SKM-1 (cell line): Measurements from ENCODE around the gene PLCXD1.
"Not testable (repeated sequence)": the region's sequence is repeated elsewhere in the genome, so short reads cannot be mapped to it uniquely, and the experiment has no call there.

Experiments used
- DNase-seq: peaks from one replicate; lab custom pipeline; 2025; ENCODE audit not compliant: unreplicated experiment; lab: John Stamatoyannopoulos, UW

Gene PLCXD1

DNA sequence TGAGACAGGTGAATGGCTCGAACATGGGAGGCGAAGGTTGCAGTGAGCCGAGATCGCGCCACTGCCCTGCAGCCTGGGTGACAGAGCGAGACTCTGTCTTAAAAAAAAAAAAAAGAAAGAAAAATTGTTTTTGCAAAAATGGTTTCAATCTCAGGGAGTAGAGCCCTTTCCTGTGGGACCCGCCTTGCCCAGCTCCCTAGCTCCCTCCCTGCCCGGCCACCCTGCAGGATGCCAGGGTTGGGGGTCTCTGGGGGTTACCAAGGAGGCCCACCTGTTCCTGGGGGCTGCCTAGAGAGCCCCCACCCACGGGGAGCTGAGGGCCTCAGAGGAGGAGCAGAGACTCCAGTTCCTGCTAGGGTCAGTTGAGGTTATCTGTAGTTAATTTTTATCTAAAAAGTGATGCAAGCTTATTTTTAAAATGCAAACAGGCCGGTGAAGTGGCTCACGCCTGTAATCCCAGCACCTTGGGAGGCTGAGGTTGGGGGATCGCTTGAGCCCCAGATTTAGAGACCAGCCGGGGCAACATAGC, 18.7 kb upstream of the PLCXD1 start:
- no peak for DNase-seq

DNA sequence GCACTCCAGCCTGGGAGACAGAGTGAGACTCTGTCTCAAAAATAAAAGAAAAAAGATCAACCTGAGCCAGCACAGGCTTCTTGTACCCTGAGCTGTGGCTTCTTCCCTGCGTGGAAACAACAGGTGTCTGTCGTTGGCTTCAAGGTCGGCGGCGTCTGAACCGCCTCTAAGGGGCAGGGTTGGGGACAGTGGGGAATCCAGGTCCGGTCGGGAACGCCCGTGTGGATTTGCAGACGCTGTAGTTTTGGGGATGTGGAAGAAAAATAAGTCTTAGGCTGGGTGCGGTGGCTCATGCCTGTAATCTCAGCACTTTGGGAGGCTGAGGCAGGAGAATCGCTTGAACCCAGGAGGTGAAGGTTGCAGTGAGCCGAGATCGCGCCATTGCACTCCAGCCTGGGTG, 17.2 kb upstream of the PLCXD1 start:
- not testable (repeated sequence) for DNase-seq

DNA sequence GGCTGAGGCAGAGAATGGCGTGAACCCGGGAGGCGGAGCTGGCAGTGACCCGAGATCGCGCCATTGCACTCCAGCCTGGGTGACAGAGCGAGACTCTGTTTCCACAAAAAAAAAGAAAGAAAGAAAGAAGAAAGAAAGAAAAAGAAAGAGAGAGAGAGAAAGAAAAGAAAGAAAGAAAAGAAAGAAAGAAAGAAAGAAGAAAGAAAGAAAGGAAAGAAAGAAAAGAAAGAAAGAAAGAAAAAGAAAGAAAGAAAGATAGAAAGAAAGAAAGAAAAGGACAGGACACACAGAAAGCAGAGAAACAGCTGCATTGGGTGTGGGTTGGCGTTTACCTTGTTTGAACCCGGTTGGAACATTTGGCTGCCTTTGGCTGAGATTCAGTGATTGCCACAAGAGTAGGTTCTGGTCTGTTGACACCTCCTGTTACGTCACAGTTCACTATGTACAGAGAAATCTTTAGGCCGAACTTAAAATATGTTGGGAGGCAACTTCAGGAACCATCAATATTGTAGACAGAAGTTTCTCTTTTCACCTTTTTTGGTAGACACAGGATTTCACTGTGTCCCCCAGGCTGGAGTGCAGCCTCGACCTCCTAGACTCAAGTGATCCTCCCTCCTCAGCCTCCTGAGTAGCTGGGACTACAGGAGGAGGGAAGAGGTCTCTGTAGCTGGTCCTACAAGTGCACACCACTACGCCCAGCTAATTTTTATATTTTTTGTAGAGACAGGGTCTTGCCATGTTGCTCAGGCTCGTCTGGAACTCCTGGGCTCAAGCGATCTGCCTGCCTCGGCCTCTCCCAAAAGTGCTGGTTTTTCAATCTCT, 16.3 kb upstream of the PLCXD1 start:
- DNase-seq = no peak

DNA sequence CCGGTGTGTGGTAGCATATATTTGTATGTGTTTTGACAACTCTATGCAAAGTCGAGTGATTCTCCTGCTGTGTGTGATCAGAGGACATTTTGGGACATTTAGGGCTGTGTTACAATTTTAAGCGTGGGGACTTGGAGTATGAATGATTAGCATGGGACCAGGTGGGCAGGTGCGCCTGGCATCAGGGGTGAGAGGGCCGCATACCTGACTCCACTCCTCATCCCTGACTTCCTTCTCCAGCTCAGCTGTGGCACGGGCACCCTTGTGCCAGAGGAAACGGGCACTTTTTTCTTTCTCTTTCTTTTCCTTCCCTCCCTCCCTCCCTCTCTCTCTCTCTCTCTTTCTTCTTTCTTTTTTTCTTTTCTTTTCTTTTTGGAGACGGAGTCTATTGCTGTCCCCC, 15.7 kb upstream of the PLCXD1 start:
- DNase-seq = no peak

DNA sequence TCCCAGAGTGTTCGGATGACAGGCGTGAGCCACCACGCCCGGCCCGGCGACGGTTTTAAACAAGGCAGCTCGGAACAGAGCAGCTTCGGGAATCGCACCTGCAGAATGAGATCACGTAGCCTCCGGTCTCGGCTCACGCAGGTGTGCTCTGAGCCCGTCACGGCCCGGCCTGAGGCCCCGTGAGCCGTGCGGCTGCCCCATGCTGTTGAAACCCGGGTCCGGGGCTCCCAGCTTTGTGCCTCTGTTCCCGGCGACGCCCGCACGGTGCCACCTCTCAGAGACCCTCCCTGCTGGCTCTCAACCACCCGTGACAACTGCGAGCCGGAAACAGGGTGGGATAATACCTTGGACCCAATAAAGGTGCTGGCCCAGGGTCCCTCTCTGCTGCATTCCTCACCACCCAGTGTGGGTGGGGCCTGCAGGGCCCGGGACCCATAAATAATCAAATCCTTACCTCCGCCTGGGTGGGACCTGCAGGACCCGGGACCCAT, 13.4 kb upstream of the PLCXD1 start:
- DNase-seq = no peak

DNA sequence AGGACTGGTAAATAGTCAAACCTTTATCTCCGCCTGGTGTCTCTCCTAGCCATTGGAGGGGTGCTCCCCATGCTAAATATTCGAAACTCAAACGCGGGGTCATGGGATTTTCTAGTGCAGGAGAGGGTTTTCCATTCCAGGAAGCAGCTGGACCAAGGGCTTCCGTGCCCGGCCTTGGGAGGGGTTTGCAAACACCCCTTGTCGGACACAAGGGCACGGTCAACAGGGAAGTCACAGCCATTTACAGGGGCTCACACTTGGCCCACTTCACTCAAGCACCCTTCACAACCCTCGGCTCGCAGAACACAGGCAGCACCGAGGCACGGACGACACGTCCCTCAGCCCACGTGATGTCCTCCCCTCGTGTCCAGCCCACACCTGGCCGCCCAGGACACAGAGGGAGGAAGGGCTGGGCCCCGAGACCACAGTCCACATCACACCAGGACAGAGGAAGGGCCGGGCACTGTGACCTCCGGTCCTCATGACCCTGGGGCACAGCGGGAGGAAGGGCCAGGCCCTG, 10.3 kb upstream of the PLCXD1 start:
- DNase-seq = no peak

DNA sequence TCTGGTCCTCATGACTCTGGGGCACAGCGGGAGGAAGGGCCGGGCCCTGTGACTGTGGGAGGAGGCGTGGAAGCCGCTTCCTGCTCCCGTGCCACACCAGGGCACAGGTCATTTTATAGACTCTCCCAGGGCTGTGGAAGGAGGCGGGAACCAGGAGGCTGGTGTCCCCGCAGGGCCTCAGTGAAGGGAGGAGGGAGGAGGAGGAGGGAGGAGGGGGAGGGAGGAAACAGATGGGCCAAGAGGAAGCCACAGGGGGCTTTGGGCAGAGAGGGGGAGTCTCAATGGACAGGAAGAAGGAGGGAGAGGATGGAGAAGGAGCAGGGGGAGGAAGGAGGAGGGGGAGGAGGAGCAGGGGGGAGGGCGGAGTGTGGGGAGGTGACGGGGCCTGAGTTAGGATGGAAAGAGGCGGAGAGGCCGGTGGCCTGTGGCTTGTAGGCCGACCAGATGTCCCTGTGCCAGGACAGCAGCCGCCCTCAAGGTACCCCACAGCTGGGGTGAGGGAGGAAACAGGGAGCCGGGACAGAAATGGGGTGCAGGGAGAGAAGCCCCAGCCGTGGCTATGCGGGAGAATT, 6.2 kb upstream of the PLCXD1 start:
- no peak for DNase-seq

DNA sequence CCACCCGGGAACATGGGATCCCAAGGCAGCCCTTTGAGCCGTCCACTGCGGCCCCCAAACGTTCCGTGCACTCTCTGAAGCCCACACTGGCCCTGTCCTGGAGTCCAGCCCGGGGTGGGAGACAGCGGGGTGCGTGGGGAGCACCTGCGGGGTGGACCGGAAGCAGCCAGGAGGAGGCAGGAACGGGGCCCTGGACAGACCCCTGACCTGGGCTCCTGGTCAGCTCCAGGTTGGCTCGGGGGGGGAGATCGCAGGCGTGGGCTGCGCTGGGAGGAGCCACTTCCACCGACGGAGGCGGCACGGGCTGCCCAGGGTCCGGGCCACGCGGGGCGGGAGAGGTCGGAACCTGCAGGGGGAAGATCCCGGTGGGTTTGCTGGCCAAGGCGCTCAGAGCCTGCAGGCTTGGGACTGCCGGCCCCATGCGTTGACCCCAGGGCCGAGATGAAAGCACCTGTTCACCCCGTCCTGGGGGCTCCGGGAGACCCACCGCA, 5.7 kb upstream of the PLCXD1 start:
- no peak for DNase-seq

DNA sequence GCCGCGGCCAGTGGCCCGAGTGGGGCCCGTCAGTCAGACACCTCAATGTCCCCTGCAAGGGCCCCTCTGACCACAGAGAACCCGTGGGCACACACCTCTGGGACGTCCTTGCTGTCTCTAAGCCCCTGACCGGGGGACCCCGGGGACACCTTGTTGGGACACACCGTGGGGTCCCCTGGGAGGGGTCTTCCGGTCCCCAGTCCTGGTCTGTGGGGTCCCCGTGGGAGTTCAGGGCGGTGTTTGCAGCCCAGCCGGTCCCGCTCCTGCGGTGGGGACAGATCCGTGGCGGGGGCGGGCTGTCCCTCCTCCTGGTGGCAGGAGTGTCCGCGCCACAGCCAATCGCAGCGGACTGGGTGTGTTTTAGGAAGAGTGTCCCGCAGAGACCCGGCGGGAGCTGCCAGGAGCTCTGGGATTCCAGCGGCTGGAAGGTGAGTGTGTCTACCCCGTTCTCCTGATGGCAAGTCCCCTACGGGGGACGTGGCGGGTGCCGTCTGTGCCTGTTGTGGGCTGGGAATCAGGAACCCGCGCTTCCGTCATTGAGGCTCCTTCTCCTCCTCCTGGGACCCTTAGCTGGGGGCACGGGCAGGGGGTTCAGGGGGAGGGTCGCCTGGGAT, 5.1 kb upstream of the PLCXD1 start:
- DNase-seq = no peak

DNA sequence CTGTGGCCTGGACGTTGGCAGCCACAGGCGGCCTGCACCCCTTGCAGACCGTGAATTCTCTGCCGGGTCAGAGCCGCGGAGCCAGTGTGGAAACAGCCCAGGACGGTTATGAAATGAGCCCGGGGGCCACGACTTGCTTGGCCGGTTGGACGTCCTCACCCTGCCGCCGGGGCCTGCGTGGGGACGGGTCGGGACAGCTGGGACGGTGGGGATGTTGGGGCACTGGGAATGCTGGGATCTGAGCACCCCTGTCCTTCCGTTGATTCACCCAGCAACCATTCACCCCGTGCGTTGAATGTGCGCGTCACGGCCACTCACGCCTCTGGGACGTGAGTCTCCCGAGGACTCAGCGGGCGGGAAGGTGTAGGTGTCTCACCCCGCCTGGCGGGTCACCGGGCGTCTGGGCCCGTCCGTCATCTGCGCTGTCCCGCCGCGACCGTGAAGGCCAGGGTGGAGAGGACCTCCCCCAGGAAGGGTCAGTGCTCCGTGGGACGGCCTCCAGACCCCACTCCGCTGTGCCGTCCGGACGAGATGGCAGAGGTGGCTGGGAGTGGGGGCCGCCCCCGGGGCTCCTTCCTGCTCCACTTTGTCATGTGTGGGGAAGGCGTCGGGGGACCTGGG, 4.5 kb upstream of the PLCXD1 start:
- DNase-seq = no peak

DNA sequence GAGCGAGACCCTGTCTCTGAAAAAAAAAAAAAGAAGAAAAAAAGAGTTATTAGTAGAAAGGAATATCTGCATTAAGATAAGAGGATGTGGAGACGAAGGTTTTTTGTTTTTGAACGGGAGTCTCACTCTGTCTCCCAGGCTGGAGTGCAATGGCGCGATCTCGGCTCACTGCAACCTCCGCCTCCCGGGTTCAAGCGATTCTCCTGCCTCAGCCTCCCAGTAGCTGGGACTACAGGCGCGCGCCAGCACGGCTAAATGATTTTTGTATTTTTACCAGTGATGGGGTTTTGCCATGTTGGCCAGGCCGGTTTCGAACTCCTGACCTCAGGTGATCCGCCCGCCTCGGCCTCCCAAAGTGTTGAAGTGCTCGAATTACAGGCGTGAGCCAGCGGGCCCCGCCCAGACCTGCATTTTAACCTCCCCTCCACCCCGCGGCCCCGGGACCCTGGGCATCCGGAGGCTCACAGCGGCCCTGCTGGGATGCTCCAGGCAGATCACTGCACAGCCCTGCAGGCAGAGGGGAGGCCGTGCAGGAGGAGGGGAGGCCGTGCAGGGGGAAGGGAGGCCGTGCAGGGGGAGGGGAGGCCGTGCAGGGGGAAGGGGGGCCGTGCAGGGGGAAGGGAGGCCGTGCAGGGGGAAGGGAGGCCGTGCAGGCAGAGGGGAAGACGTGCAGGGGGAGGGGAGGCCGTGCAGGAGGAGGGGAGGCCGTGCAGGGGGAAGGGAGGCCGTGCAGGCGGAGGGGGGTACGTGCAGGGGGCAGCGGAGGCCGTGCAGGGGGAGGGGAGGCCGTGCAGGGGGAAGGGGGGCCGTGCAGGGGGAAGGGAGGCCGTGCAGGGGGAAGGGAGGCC, 1.2 kb upstream of the PLCXD1 start:
- not testable (repeated sequence) for DNase-seq

DNA sequence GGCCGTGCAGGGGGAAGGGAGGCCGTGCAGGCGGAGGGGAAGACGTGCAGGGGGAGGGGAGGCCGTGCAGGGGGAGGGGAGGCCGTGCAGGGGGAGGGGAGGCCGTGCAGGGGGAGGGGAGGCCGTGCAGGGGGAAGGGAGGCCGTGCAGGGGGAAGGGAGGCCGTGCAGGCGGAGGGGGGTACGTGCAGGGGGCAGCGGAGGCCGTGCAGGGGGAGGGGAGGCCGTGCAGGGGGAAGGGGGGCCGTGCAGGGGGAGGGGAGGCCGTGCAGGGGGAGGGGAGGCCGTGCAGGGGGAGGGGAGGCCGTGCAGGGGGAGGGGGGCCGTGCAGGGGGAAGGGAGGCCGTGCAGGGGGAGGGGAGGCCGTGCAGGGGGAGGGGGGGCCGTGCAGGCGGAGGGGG, 459 bp upstream of the PLCXD1 start:
- DNase-seq = not testable (repeated sequence)

DNA sequence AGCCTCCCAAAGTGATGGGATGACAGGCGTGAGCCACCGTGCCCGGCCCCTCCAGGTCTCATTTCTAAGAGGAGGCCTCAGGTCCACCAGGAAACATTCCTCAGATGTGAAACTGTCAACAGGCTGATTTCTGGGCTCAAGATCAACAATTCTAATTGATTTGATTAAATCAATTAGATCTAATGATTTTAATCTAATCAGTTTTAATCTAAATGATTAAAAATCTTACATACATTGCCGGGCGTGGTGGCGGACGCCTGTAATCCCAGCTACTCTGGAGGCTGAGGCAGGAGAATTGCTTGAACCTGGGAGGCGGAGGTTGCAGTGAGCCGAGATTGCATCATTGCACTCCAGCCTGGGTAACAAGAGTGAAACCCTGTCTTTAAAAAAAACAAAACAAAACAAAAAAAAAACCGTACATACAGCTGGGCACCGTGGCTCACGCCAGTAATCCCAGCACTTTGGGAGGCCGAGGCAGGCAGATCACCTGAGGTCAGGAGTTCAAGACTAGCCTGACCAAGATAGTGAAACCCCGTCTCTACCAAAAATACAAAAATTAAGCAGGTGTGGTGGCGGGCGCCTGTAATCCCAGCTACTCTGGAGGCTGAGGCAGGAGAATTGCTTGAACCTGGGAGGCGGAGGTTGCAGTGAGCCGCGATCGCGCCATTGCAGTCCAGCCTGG, 960 bp downstream of the PLCXD1 start:
- DNase-seq = not testable (repeated sequence)

DNA sequence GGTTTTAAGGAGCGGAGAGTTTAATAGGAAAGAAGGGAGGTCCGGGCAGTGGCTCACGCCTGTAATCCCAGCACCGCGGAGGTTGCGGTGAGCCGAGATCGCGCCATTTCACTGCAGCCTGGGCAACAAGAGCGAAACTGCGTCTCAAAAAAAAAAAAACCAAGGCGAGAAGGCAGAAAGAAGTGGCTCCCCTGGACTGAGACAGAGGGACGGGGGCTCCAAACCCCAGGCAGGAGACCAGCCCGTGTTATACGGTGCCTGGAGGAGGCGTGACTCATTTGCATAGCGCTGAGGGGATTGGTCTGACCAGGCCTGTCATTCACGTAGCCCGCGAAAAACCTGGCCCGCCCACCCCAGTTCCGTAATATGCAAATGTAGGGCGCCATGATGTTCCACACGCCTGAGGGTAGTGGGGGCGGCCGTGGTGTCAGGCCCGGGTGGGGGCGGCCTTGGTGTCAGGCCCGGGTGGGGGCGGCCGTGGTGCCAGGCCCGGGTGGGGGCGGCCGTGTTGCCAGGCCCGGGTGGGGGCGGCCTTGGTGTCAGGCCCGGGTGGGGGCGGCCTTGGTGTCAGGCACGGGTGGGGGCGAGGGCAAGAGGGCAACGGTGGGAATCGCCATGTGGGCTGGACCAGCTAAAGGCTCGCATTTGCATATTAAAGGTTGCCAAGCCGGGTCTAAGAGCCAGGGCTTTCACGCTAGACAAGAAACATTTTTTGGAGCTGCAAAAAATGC, 2.1 kb downstream of the PLCXD1 start:
- no peak for DNase-seq

DNA sequence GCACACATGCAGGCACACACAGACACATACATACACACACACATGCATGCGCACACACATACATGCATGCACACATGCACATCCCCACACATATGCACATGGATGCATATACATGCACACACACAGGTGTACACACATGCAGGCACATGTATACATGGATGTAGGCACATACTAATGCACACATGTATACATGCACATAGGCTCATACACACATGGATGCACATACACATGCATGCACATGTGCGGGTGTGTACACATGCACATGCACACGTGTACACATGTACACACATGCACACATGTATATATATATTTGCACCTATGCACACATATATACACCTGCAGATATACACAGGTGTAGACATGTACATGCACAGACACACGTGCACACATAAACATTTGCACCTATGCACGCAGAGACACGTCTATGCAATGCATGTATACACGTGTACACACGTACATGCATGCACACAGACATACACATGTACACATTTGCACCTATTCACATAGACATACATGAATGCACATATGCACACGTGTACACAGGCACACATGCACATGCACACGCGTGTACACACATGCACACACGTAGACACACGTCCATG, 4.0 kb downstream of the PLCXD1 start:
- no peak for DNase-seq

DNA sequence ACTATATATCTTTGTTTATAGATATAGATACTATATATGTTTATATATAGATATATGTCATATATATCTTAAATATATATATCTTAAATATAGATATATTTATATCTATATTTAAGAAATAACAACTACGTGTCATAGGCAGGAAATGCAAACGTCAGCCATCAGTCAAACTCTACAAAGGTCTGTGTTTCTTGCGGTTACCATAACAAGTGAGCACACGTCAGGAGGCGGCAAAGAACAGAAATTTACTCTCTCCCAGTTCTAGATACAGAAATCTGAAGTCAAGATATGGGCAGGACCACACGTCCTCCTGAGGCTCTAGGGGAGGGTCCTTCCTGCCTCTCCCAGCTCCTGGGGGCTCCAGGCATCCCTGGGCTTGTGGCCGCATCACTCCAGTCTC, 6.5 kb downstream of the PLCXD1 start:
- DNase-seq = no peak

DNA sequence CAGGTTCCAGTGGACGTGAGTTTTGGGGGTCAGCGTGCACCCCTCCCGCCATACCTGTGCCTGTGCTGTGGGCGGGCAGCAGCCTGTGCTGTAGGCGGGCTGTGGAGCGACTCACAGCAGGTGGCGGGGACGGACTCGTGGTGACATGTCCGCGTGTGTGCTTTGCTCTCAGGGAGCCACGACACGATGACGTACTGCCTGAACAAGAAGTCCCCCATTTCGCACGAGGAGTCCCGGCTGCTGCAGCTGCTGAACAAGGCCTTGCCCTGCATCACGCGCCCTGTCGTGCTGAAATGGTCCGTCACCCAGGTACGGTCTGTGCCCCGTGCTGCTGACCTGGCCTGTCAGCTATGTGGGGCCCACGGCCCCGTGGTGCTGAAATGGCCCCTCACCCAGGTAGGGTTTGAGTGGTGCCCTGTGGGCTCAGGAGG, 7.4 kb downstream of the PLCXD1 start:
- no peak for DNase-seq

DNA sequence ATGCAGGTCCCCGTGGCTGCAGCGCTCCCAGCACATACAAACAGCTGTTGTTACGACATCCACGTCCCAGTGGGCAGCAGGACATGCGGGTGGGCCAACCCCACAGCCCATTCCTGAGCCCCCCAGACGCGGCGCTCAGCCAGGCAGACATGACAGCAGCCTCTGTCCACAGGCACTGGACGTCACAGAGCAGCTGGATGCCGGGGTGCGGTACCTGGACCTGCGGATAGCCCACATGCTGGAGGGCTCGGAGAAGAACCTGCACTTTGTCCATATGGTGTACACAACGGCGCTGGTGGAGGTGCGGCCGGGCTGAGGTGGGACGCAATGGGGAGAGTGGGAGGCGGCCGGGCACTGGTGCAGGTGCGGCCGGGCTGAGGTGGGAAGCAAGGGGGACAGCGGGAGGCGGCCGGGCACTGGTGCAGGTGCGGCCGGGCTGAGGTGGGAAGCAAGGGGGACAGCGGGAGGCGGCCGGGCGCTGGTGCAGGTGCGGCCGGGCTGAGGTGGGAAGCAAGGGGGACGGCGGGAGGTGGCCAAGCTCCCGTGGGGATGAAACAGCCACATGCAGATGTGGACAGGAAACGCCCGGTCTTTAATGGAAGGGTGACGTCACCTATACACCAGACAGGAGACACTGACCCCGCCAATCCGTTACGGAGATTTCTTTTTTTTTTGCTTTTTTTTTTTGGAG, 9.4 kb downstream of the PLCXD1 start:
- no peak for DNase-seq
